ENCODE measurements around the gene CLK2. TPM values are rescaled to one million over a fixed set of nuclear protein-coding genes. Genes with fewer than 3 reads are reported as not detected.
A peak's percentile ranks its signal among the peaks of the same experiment; 100 is the strongest.

CLK2 gene
- 20.9 TPM for total RNA-seq
- long read RNA-seq, transcript CLK2-203 (13 exons, 2,166 nt), result major isoform, 8 of 16 reads
- long read RNA-seq, partial matches to known transcripts, result 0 of 16 reads
- long read RNA-seq, other reads (novel, unspliced or antisense), result 3 of 16 reads

- intact Hi-C loops (cut with DNase I), result loop anchor here (1.0 kb wide), 1 partner anchor 11 kb away; the partner anchor contains the start of gene SCAMP3
Observed at GRCh38 chr1:155273343-155274245, at the start of gene CLK2. Gene CLK2, minus strand, starts transcription at chr1:155273504. Its CDS starts 2,527 bp downstream, at chr1:155270977.

GRCh38 chr1:155322571-155322952 is 49.3 kb upstream of the CLK2 start:
- DNase-seq (ENCODE audit: missing footprints) (no peak), ATAC-seq (no peak)
- intact Hi-C loops (cut with DNase I), result loop anchor here (2.0 to 10.0 kb wide), 3 partner anchors 72 to 272 kb away; partner anchors contain the start of gene ASH1L

More at GRCh38 chr1:155273343-155274245, at the start of gene CLK2:
- peak; percentile 98 for DNase-seq (ENCODE audit: missing footprints)
- peak; percentile 92 for ATAC-seq

- ATAC-seq (no peak), DNase-seq (ENCODE audit: missing footprints) (no peak)
- intact Hi-C loops (cut with DNase I), result loop anchor here (2.0 to 10.0 kb wide), 3 partner anchors 71 to 273 kb away; partner anchors contain the start of gene ASH1L
Observed at GRCh38 chr1:155321639-155322503, 48.6 kb upstream of the CLK2 start.

DNA sequence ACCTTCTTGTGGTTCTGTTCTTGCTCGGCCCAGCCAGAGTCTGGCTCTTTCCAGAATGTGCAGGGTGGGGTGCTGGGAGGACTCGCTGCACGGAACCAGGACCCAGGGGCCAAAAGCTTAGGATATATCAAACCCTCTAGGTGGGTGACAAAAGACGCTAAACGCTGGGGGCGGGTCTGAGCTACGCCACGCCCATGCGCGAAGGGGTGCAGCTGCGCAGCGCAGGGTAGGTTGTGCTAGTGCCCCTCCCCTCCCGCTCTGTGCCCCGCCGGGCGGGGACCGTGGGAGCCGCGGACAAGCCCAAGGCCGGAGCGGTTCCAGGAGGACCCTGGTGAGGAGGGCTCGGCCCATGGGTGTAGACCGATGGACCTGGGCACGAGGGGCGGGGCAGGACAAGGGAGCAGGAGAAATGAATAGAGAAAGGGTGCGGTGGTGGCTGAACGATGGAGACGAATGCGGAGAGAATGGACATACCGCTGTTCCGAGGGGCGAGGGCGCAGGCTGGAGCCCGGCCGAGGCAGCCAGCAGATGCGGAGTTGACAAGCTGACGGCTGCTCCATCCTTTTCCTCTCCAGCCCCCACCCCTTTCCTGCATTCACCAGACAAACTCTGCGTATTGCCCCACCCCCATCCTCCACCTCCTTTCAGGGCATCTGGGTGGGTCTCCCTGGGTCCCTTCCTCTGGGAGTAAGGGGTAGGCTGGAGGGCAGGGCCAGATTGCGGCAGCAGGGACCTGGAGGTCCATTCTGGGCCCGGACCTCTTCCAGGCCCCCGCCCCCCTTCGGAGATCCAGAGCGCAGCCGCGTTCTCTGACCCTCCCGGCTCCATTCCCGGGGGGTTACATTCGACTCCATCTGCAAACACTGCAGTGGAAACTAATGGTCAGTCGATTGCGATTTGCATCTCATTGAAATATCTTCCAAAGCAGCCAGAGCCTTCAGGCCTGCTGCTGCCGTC is 47.6 kb upstream of the CLK2 start, which contains the start of gene RUSC1:
Gene RUSC1, plus strand, starts transcription at position 234 of the 957 bp plus-strand sequence. CDS start 880 bp downstream, outside the sequence.
- intact Hi-C loops (cut with DNase I), result loop anchor here (10.0 kb wide), 2 partner anchors 244 to 274 kb away; partner anchors contain the start of gene ASH1L
- peak; percentile 42 for ATAC-seq
- DNase-seq (ENCODE audit: missing footprints), result peak; percentile 92

DNA sequence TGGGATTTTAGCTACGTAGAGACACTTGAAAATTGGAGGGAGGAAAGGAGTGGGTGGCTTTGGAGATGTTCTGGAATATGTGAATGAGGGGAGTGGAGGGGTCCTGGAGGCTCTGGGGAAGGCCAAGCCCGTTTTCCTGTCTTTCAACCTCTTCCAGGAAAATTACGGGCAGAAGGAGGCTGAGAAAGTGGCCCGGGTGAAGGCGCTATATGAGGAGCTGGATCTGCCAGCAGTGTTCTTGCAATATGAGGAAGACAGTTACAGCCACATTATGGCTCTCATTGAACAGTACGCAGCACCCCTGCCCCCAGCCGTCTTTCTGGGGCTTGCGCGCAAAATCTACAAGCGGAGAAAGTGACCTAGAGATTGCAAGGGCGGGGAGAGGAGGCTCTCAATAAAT is 46.9 kb upstream of the CLK2 start:
- ATAC-seq, result no peak
- DNase-seq (ENCODE audit: missing footprints), result no peak
- intact Hi-C loops (cut with DNase I), result loop anchor here (10.0 kb wide), 2 partner anchors 245 to 275 kb away; partner anchors contain the start of gene ASH1L

GRCh38 chr1:155319536-155319935 is 46.2 kb upstream of the CLK2 start:
- DNase-seq (ENCODE audit: missing footprints), result no peak
- no peak for ATAC-seq

DNA sequence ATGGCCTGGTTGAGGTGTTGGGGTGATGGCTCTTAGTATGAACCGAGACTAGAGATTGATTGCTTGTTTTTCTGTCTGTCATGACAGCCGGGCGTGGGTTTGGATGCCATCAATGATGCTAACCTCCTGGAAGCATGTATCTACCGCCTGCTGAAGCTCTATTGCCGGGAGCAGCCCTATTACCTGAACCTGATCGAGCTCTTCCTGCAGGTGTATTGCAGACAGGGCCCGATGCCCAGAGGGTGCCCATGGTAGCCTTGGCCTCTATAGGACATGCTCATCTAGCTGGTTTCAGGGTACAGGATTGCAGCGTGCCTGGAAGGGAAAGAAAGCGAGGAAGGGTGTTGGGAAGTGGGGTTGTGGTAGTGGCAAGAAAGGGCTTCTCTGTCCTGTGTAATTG is 44.8 kb upstream of the CLK2 start:
- DNase-seq (ENCODE audit: missing footprints), result no peak
- no peak for ATAC-seq
- intact Hi-C loops (cut with DNase I), result no loop called here

More at GRCh38 chr1:155319536-155319935, 46.2 kb upstream of the CLK2 start:
- intact Hi-C loops (cut with DNase I), result no loop called here

- no peak for ATAC-seq
- intact Hi-C loops (cut with DNase I), result no loop called here
Observed at GRCh38 chr1:155316922-155317321, 43.6 kb upstream of the CLK2 start.

GRCh38 chr1:155313261-155313660 is 40.0 kb upstream of the CLK2 start:
- ATAC-seq (no peak), DNase-seq (ENCODE audit: missing footprints) (no peak)

More at GRCh38 chr1:155316922-155317321, 43.6 kb upstream of the CLK2 start:
- DNase-seq (ENCODE audit: missing footprints), result no peak

GRCh38 chr1:155309423-155310021 is 36.2 kb upstream of the CLK2 start:
- ATAC-seq, result no peak

More at GRCh38 chr1:155313261-155313660, 40.0 kb upstream of the CLK2 start:
- intact Hi-C loops (cut with DNase I), result no loop called here

DNA sequence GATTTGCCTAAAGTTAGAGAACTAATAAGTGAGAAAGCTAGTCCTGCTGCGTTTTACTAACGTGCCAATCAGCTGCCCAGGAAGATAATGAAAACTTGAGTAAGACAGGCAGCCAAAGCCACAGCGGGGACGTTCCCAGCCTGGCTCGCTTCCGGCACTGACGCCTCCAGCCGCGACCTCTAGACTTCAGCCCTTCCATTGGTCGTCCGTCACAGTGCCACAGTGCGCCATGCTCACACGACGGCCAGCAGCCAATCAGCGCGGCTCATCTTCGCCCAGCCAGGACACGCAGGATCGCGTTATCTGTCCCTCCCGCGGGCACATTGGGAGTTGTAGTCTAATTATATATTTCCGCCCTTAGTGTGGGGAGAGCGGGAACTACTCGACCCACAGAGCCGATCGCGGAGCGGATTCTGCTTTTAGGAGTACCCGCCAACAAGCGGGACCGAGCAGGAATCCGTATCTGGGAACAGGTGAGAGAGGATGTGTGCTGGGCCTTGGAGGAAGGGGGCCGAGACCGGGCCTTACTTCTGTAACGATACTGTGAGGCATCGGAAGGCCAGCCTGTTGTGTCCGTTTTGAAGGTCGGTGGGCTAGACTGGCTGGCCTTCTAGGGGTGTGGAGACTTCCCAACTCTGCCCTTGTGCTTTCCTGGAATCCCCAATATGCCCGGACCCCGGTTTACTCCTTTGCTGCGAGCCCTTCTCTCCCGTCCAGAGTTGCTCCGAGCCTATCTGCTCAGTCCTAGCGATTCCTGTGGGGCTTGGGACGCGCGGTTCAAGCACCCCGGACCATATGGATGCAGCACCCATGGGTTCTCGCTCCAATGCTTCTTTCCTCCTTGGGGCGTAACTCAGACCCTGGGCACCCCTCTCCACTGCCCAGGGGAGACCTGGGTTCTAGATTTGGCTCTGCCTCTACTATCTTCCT is 35.5 kb upstream of the CLK2 start, which contains the start of gene FDPS:
Gene FDPS, plus strand, starts transcription at position 374 of the 930 bp plus-strand sequence. CDS start 924 bp downstream, outside the sequence.
- intact Hi-C loops (cut with DNase I), result loop anchor here (1.0 kb wide), 1 partner anchor 58 kb away; no protein-coding TSS in a partner anchor
- DNase-seq (ENCODE audit: missing footprints) (peak; percentile 99), ATAC-seq (peak; percentile 100)

More at GRCh38 chr1:155309423-155310021, 36.2 kb upstream of the CLK2 start:
- no peak for DNase-seq (ENCODE audit: missing footprints)
- intact Hi-C loops (cut with DNase I), result no loop called here

DNA sequence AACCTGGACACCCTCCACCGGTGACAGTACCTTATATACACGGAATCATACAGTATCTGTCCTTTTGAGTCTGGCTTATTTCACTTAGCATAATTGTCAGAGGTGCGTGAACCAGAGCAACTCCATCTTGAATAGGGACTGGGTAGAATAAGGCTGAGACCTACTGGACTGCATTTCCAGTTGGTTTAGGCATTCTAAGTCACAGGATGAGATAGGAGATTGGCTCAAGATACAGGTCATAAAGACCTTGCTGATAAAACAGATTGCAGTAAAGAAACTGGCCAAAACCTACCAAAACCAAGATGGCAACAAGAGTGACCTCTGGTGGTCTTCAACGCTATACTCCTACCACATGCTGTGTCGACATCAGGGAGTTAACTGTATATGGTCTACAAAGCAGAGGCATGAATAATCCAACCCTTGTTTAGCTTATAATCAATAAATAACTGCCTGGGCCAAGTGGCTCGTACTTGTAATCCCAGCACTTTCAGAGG is 34.0 kb upstream of the CLK2 start:
- intact Hi-C loops (cut with DNase I), result loop anchor here (1.0 kb wide), 1 partner anchor 30 kb away; the partner anchor contains the start of gene HCN3
- DNase-seq (ENCODE audit: missing footprints) (no peak), ATAC-seq (no peak)

DNA sequence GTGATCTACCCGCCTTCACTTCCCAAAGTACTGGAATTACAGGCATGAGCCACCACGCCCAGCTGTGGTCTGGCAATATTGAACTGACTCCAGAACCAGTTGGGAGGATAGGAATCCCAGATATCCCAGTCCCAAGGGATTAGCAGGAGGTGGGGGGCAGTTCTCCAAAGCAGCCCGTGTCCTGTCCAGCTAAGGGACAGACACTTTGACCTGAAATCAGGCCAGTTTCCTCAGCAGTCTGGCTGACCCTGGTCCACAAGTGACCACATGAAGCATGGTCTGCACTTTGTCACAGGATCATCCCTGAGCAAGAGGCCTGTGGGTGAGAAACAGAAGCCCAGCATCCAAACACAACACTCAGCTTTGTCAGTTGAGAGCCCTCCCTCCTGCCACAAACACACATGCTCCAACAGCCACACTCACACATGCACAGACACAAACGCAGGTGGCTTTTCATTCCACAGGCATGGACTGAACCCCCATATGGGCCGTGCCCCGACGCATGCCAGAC is 32.6 kb upstream of the CLK2 start:
- ATAC-seq (no peak), DNase-seq (ENCODE audit: missing footprints) (no peak)
- intact Hi-C loops (cut with DNase I), result no loop called here

DNA sequence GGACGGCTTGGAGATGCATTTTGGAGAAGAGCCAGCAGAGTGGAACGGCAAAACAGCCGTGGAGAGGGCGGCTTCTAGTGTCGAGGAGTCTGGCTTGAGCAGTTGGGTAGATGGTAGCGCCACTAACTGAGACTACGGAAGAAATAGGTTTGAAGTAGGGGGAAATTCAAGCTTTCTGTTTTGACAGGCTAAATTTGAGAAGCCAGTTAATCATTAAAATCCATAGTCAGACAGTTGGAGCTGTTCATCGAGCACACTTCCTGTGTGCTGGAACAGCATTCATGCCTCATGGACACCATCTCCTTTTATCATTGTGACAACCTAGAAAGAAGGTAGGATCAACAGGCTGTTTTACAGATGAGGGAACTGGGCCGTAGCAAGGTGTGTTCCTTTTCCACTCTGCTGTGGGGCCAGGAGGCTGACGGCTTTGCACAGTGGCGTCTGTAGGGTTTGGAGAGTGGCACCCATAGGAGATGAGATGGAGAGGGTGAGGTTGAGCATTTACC is 31.3 kb upstream of the CLK2 start:
- intact Hi-C loops (cut with DNase I), result no loop called here
- DNase-seq (ENCODE audit: missing footprints), result no peak
- ATAC-seq, result no peak

DNA sequence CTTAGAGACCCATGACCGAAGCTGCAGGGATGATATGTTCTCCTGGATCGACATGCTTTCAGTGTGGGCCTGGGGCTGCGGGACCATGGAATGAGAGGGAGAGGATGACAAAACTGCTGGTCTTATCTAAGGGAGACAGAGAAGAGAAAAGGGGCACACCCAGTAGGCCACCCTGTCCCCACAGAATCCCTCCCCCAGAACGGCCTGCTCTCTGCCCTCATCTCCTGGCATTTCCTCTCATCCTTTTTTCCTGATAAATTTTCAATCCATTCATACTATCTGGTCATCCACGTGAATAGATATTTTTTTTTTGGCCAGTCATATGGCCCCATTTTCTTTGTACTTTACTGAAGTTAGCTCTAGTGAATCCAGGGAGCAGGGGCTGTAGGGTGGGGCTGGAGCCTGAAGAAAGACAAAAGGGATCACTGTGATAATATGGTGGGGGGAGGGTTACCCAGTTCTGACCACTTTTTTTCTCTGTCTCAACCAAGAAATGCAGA is 28.1 kb upstream of the CLK2 start, which contains the start of gene PKLR:
Gene PKLR, minus strand, starts transcription at position 97 of the 500 bp plus-strand sequence. Its CDS starts 43 bp downstream, at position 54.
- DNase-seq (ENCODE audit: missing footprints) (no peak), ATAC-seq (no peak)
- intact Hi-C loops (cut with DNase I), result no loop called here

Measured in Right ventricle myocardium inferior (tissue), 1 donor.